Heart right ventricle (tissue), 16 donors: ENCODE measurements around the gene PEX10. TPM values are rescaled to one million over a fixed set of nuclear protein-coding genes. Genes with fewer than 3 reads are reported as not detected.

Source experiments
- ATAC-seq, 8 donors: fragments of 200-7000 bp; cut with Tn5 transposase; one replicate each; pipeline ENCODE4 v1.9.1; 2020; ENCODE audit warnings: mild to moderate bottlenecking in 8 of 8, moderate library complexity in 8 of 8, moderate number of reproducible peaks in 1 of 8
- DNase-seq, 2 donors: peaks; one replicate each; pipeline ENCODE4 v3.0.0-alpha.2; 2020
- H3K27ac ChIP-seq, 10 donors: fragments of 200-600 bp; sonication (generic) in 2 of 10; one replicate each; pipeline versions ENCODE4 v1.5.0 to v1.8.0; 2020 to 2022; ENCODE audit warnings: mild to moderate bottlenecking in 3 of 10
- H3K27me3 ChIP-seq, 7 donors: fragments of 200-600 bp; one replicate each; pipeline ENCODE4 v1.8.0; 2021 to 2022; ENCODE audit warnings: mild to moderate bottlenecking in 2 of 7
- H3K36me3 ChIP-seq, 9 donors: fragments of 200-600 bp; sonication (generic) in 1 of 9; one replicate each; pipeline versions ENCODE4 v1.5.0 to v1.8.0; 2020 to 2022; ENCODE audit warnings: mild to moderate bottlenecking in 2 of 9
- H3K4me1 ChIP-seq, 9 donors: fragments of 200-600 bp; sonication (generic) in 1 of 9; one replicate each; pipeline versions ENCODE4 v1.5.0 to v1.8.0; 2020 to 2022; ENCODE audit warnings: mild to moderate bottlenecking in 4 of 9
- H3K4me3 ChIP-seq, 10 donors: fragments of 200-600 bp; sonication (generic) in 2 of 10; one replicate each; pipeline versions ENCODE4 v1.5.0 to v1.8.0; 2020 to 2022; ENCODE audit warnings: mild to moderate bottlenecking in 7 of 10, moderate library complexity in 2 of 10
- H3K9me3 ChIP-seq, 11 donors: fragments of 200-600 bp in 10 of 11; sonication (generic) in 2 of 11; one replicate each; pipeline versions ENCODE4 v1.5.0 to v1.8.0; 2013 to 2022; ENCODE audit warnings: mild to moderate bottlenecking in 2 of 11, control low read depth in 1 of 11, moderate library complexity in 1 of 11
- WGBS, 2 donors: extraction: QIAGEN DNeasy Blood & Tissue Kit; methylation state at CpG; one replicate each; pipeline ENCODE4 v1.1.7; 2013; ENCODE audit warnings: inconsistent platforms in 1 of 2; 5-methylcytosine and 5-hydroxymethylcytosine counted together
- intact Hi-C, 10 donors: fragments of 100-400 bp; cut with DNase I; formaldehyde crosslinking; loops; one replicate each; pipeline versions ENCODE4 v1.11.1 to v1.14.2; 2022
- polyA plus RNA-seq, 2 donors: library from polyadenylated mRNA; stranded (reverse); fragments of 200-250 nt; gene quantifications; one replicate each; pipeline ENCODE4 v1.2.3, GENCODE V29; 2013
- total RNA-seq, 10 donors: library from RNA; stranded (reverse); fragmentation: NEBNext Ultra II Directional in 3 of 10; extraction: Animal tissue kit (Norgen Biotek cat#: 25700) in 3 of 10; gene quantifications; one replicate each; pipeline versions ENCODE4 v1.2.1 to v1.2.4, GENCODE V29; 2021 to 2023
- TF ChIP-seq, protein P1 (sequence below), 9 donors: fragments of 200-600 bp; sonication (generic) in 2 of 9; IDR thresholded peaks; one replicate each; pipeline versions ENCODE4 v1.5.0 to v1.8.0; 2021 to 2022; ENCODE audit warnings: antibody characterized with exemption in 9 of 9, mild to moderate bottlenecking in 5 of 9, moderate library complexity in 1 of 9
- donor health status: Arrhythmogenic right ventricular cardiomyopathy.
- donor health status: ischemic (EF 13 %, LVEDD 7.1; RV severe dilation, severe dysfunction).
- donor health status: healthy with polysubstance abuse.
- donor health status: DM: no; HTN: yes; CAD: no.
- donor health status: DM: no; HTN: no; CAD: no.
- donor health status: ischemic (EF 25% LVEDD 6.9; RV normal size, moderate dysfunction).
- donor health status: ischemic (EF 25% LVEDD 5.7; RV mildly dilated, moderate dysfunction).
- donor health status: healthy.
- donor health status: DM: yes; HTN: yes; CAD: no.
- donor health status: Ischemic cardiomyopathy.
- donor health status: ischemic (EF 35%, LVEDD 5.7; RV mildly dilated, moderate dysfunction).
- donor health status: nonischemic (EF 11% LVEDD 7.7; RV severe dilation, severe dysfunction).
- donor health status: DM: yes; HTN: yes; CAD: no.
- donor health status: PGD.
- donor health status: ischemic (EF 29% LVEDD 5.4; RV normal size, mild dysfunction).
- donor health status: nonischemic (EF 23%, LVEDD 6.1; RV moderate dilation, normal function).

Gene PEX10
- total and polyA plus RNA-seq, 12 donors, result 13.7 to 26.0 (median 18.5) TPM

DNA sequence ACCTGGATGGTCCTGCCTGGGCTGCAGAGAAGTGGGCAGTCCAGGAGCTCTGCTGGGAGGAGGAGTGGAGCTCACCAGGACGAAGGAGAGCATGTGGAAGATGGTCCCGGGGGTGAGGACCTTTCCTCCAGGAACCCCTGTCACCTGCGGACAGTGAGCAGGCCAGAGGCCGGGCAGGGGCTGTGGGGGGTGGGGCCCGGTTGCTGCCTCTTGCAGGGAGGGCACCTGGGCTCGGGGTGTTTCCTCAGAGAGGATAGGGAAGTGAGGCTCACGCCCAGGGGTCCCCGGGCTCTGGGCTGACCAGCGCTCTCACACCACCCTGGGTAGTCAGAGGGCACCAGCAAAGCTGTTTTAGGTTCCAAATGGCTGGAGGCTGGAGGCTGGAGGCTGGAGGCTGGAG is 22.7 kb upstream of the PEX10 start:
- Histone ChIP-seq H3K27me3 (peaks cover 4 to 62% (median 40%) of the 10 kb centered on the region in 7 donors), H3K9me3 (peaks cover 0 to 1% (median 0%) of the 10 kb centered on the region in 11 donors), H3K36me3 (no peaks in the 10 kb centered on the region), H3K4me1 (no peaks in the 10 kb centered on the region), H3K4me3 (no peak overlapping the region), H3K27ac (no peak overlapping the region)
- intact Hi-C loops, result no loop called here
- WGBS, 2 donors, result 68 to 70% methylated on average over 8 to 9 of the region's 9 CpGs
- no peak for ATAC-seq
- no peak for DNase-seq
- TF ChIP-seq, protein P1, sequence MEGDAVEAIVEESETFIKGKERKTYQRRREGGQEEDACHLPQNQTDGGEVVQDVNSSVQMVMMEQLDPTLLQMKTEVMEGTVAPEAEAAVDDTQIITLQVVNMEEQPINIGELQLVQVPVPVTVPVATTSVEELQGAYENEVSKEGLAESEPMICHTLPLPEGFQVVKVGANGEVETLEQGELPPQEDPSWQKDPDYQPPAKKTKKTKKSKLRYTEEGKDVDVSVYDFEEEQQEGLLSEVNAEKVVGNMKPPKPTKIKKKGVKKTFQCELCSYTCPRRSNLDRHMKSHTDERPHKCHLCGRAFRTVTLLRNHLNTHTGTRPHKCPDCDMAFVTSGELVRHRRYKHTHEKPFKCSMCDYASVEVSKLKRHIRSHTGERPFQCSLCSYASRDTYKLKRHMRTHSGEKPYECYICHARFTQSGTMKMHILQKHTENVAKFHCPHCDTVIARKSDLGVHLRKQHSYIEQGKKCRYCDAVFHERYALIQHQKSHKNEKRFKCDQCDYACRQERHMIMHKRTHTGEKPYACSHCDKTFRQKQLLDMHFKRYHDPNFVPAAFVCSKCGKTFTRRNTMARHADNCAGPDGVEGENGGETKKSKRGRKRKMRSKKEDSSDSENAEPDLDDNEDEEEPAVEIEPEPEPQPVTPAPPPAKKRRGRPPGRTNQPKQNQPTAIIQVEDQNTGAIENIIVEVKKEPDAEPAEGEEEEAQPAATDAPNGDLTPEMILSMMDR (IDR thresholded peaks at IDR 0.05), result no peak

DNA sequence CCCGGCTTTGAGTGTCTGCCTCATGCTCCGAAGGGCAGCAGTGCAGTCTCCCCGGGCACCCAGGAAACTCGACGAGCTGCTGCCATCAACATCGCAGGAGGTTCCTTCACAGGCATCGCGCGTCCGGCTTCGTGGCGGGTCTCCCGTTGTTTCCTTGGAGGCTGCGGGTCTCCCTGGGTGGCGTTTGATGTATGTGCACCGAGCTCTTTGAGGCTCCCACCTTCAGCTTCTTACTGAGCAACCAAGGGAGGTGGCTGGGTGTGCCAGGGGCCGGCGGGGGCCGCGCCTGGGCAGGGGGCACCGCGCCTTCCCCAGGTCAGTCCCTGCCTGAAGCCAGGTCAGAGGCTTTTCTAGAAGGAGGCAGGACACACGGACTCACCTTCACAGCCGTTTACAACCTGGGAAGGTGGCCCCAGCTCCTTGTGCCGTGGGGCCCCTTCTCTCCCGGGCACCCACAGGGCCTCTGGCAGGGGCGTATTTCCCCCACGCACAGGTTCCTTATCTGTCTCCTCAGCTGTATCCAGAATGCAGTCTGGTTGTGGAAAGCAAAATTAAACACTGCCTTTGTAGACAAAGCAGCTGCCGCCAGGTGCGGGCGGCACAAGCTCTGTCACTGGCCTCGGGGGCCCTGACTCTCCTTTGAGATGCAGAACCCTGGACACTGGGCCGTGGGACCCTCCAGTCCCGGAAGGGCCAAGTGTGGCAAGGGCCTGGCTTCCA is 21.7 kb upstream of the PEX10 start:
- ATAC-seq, result no peak
- intact Hi-C loops, result no loop called here

GRCh38 chr1:2433196-2433595 is 20.8 kb upstream of the PEX10 start:
- TF ChIP-seq, protein P1 (IDR thresholded peaks at IDR 0.05), result no peak
- no peak for ATAC-seq
- WGBS, 2 donors, result 80% methylated on average over 13 of the region's 13 CpGs
- DNase-seq, result no peak
- no peak overlapping the region for H3K4me3 ChIP-seq
- H3K9me3 ChIP-seq, result peaks cover 0 to 7% (median 0%) of the 10 kb centered on the region in 11 donors
- H3K4me1 ChIP-seq, result no peaks in the 10 kb centered on the region
- H3K36me3 ChIP-seq, result no peaks in the 10 kb centered on the region
- no peak overlapping the region for H3K27ac ChIP-seq
- intact Hi-C loops, result no loop called here
- H3K27me3 ChIP-seq, result peaks cover 4 to 77% (median 55%) of the 10 kb centered on the region in 7 donors

More for the DNA sequence above, 21.7 kb upstream of the PEX10 start:
- TF ChIP-seq, protein P1 (IDR thresholded peaks at IDR 0.05), result no peak
- DNase-seq, result no peak
- no peaks in the 10 kb centered on the region for H3K36me3 ChIP-seq
- H3K4me1 ChIP-seq, result no peaks in the 10 kb centered on the region
- H3K27ac ChIP-seq, result no peak overlapping the region
- no peak overlapping the region for H3K4me3 ChIP-seq
- WGBS, 2 donors, result 74 to 76% methylated on average over 32 to 34 of the region's 34 CpGs
- H3K27me3 ChIP-seq, result peaks cover 4 to 72% (median 46%) of the 10 kb centered on the region in 7 donors
- peaks cover 0 to 7% (median 0%) of the 10 kb centered on the region in 11 donors for H3K9me3 ChIP-seq

DNA sequence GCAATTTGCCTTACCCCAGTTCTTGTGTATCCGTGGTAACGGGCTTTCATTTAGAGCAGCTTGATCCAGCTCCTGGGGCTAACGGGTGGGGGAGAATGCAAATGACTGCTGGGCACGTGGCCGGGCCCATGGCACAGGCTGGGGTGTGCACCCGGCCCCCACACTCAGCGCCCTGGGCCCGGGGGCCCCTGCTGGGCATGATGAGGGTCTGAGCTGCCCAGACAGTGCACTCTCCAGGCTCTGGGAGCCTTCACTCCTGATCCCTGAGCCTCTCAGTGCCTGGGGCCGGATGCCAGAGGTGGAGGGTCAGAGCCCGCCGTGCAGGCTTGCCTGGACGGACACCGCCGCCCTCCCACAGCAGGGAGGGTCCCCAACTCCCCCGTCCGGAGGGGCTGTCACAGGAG is 20.1 kb upstream of the PEX10 start:
- Histone ChIP-seq H3K36me3 (no peaks in the 10 kb centered on the region), H3K27me3 (peaks cover 4 to 85% (median 63%) of the 10 kb centered on the region in 7 donors), H3K4me3 (no peak overlapping the region), H3K9me3 (peaks cover 0 to 7% (median 0%) of the 10 kb centered on the region in 11 donors), H3K4me1 (no peaks in the 10 kb centered on the region), H3K27ac (no peak overlapping the region)
- ATAC-seq (no peak), DNase-seq (no peak)
- 27 to 32% methylated on average over 16 of the region's 16 CpGs for WGBS, 2 donors
- intact Hi-C loops, result no loop called here
- TF ChIP-seq, protein P1 (IDR thresholded peaks at IDR 0.05), result no peak
